Mononuclear cell (primary cell): Measurements from ENCODE around the gene ABCD3. TPM values are rescaled to one million over a fixed set of nuclear protein-coding genes. Genes with fewer than 3 reads are reported as not detected.
"Not testable (repeated sequence)": the region's sequence is repeated elsewhere in the genome, so short reads cannot be mapped to it uniquely, and the experiment has no call there.

Source experiments
- H3K27me3 ChIP-seq: 2 replicates; pipeline ENCODE4 v1.6.0; 2011; ENCODE audit warnings: low read length, control low read depth; ENCODE audit not compliant: insufficient read depth
- H3K4me1 ChIP-seq: 2 replicates; pipeline ENCODE4 v1.5.1; 2011; ENCODE audit warnings: mild to moderate bottlenecking, low read length, control low read depth; ENCODE audit not compliant: insufficient read depth
- H3K4me3 ChIP-seq: 2 replicates; pipeline ENCODE4 v1.5.1; 2011; ENCODE audit warnings: mild to moderate bottlenecking, low read length, moderate library complexity
- H3K9me3 ChIP-seq: 2 replicates; pipeline ENCODE4 v1.5.1; 2011; ENCODE audit warnings: low read depth, mild to moderate bottlenecking, control low read depth, low read length
- total RNA-seq: library from RNA; depleted of rRNA; stranded (reverse); fragments of >200 nt; gene quantifications from one replicate; pipeline ENCODE4 v1.2.3, GENCODE V29; 2012

Gene ABCD3
- 10.6 TPM for total RNA-seq

GRCh38 chr1:94417978-94418663 is at the start of gene ABCD3:
Gene ABCD3 (plus strand): TSS chr1:94418389. CDS start chr1:94418479, 90 bp downstream.
- peaks cover 18% of the 10 kb centered on the region for H3K4me1 ChIP-seq
- H3K27me3 ChIP-seq = peaks cover 9% of the 10 kb centered on the region
- H3K4me3 ChIP-seq = peak within 1 kb of the TSS; percentile 70
- no peaks in the 10 kb centered on the region for H3K9me3 ChIP-seq

GRCh38 chr1:94372771-94373170 is 45.4 kb upstream of the ABCD3 start:
- not testable (repeated sequence) for H3K27me3 ChIP-seq

GRCh38 chr1:94373311-94373710 is 44.9 kb upstream of the ABCD3 start:
- not testable (repeated sequence) for H3K4me1 ChIP-seq, H3K9me3 ChIP-seq, H3K27me3 ChIP-seq

More at GRCh38 chr1:94372771-94373170, 45.4 kb upstream of the ABCD3 start:
- H3K4me1 ChIP-seq, H3K4me3 ChIP-seq, H3K9me3 ChIP-seq: not testable (repeated sequence)

GRCh38 chr1:94375666-94376065 is 42.5 kb upstream of the ABCD3 start:
- not testable (repeated sequence) for H3K27me3 ChIP-seq, H3K4me3 ChIP-seq

More at GRCh38 chr1:94373311-94373710, 44.9 kb upstream of the ABCD3 start:
- not testable (repeated sequence) for H3K4me3 ChIP-seq

GRCh38 chr1:94378493-94378892 is 39.7 kb upstream of the ABCD3 start:
- H3K9me3 ChIP-seq, H3K4me1 ChIP-seq, H3K27me3 ChIP-seq, H3K4me3 ChIP-seq: not testable (repeated sequence)

More at GRCh38 chr1:94375666-94376065, 42.5 kb upstream of the ABCD3 start:
- H3K4me1 ChIP-seq, H3K9me3 ChIP-seq: not testable (repeated sequence)

GRCh38 chr1:94379615-94380014 is 38.6 kb upstream of the ABCD3 start:
- peaks cover 3% of the 10 kb centered on the region for H3K4me1 ChIP-seq
- no peaks in the 10 kb centered on the region for H3K9me3 ChIP-seq
- no peaks in the 10 kb centered on the region for H3K27me3 ChIP-seq
- H3K4me3 ChIP-seq = no peak overlapping the region

GRCh38 chr1:94382201-94382600 is 36.0 kb upstream of the ABCD3 start:
- no peaks in the 10 kb centered on the region for H3K9me3 ChIP-seq
- H3K4me1 ChIP-seq = peaks cover 11% of the 10 kb centered on the region
- H3K27me3 ChIP-seq = no peaks in the 10 kb centered on the region
- no peak overlapping the region for H3K4me3 ChIP-seq

- Histone ChIP-seq H3K9me3 (no peaks in the 10 kb centered on the region), H3K4me1 (peaks cover 11% of the 10 kb centered on the region), H3K4me3 (no peak overlapping the region), H3K27me3 (no peaks in the 10 kb centered on the region)
Observed at GRCh38 chr1:94383966-94384408, 34.2 kb upstream of the ABCD3 start.

- H3K4me3 ChIP-seq = no peak overlapping the region
- no peaks in the 10 kb centered on the region for H3K27me3 ChIP-seq
- no peaks in the 10 kb centered on the region for H3K9me3 ChIP-seq
- H3K4me1 ChIP-seq = peaks cover 11% of the 10 kb centered on the region
Observed at GRCh38 chr1:94384485-94385265, 33.5 kb upstream of the ABCD3 start.

- H3K27me3 ChIP-seq = no peaks in the 10 kb centered on the region
- H3K4me3 ChIP-seq = no peak overlapping the region
- peaks cover 11% of the 10 kb centered on the region for H3K4me1 ChIP-seq
- no peaks in the 10 kb centered on the region for H3K9me3 ChIP-seq
Observed at GRCh38 chr1:94385308-94385929, 32.8 kb upstream of the ABCD3 start.

- Histone ChIP-seq H3K9me3 (no peaks in the 10 kb centered on the region), H3K4me1 (peaks cover 11% of the 10 kb centered on the region), H3K4me3 (no peak overlapping the region), H3K27me3 (no peaks in the 10 kb centered on the region)
Observed at GRCh38 chr1:94389298-94389697, 28.9 kb upstream of the ABCD3 start.

GRCh38 chr1:94394247-94394646 is 23.9 kb upstream of the ABCD3 start:
- H3K27me3 ChIP-seq = no peaks in the 10 kb centered on the region
- no peaks in the 10 kb centered on the region for H3K9me3 ChIP-seq
- no peak overlapping the region for H3K4me3 ChIP-seq
- no peaks in the 10 kb centered on the region for H3K4me1 ChIP-seq

- no peaks in the 10 kb centered on the region for H3K9me3 ChIP-seq
Observed at GRCh38 chr1:94395231-94395630, 23.0 kb upstream of the ABCD3 start.

GRCh38 chr1:94395748-94396309 is 22.4 kb upstream of the ABCD3 start:
- no peaks in the 10 kb centered on the region for H3K9me3 ChIP-seq
- no peaks in the 10 kb centered on the region for H3K4me1 ChIP-seq
- no peaks in the 10 kb centered on the region for H3K27me3 ChIP-seq
- no peak overlapping the region for H3K4me3 ChIP-seq

More at GRCh38 chr1:94395231-94395630, 23.0 kb upstream of the ABCD3 start:
- H3K4me3 ChIP-seq = no peak overlapping the region
- no peaks in the 10 kb centered on the region for H3K27me3 ChIP-seq
- no peaks in the 10 kb centered on the region for H3K4me1 ChIP-seq
